Choroid plexus epithelial cell (primary cell): ENCODE measurements around the gene TMEM252.

ENCODE experiments used
- DNase-seq: peaks from one replicate; pipeline ENCODE4 v3.0.0-alpha.2; 2010; ENCODE audit warnings: low read depth
- H3K4me3 ChIP-seq: 2 replicates; pipeline ENCODE4 v1.5.1; 2011; ENCODE audit warnings: low read depth, mild to moderate bottlenecking, control low read depth, low read length, moderate library complexity
- CTCF ChIP-seq: conservative IDR thresholded peaks from 2 replicates; pipeline ENCODE4 v1.5.1; 2011; ENCODE audit warnings: low read depth, mild to moderate bottlenecking, control low read depth, inconsistent platforms, low read length, moderate library complexity

Gene TMEM252

GRCh38 chr9:68552700-68553476, 12.2 kb upstream of the TMEM252 start:
- H3K4me3 ChIP-seq, result no peak overlapping the region
- DNase-seq, result peak; percentile 95
- TF ChIP-seq CTCF, result no peak

- peak; percentile 79 for DNase-seq
- no peak for TF ChIP-seq CTCF
Observed at GRCh38 chr9:68551191-68551590, 10.5 kb upstream of the TMEM252 start.

GRCh38 chr9:68548241-68548640, 7.6 kb upstream of the TMEM252 start:
- no peak for TF ChIP-seq CTCF
- H3K4me3 ChIP-seq, result no peak overlapping the region
- DNase-seq, result no peak

More at GRCh38 chr9:68551191-68551590, 10.5 kb upstream of the TMEM252 start:
- no peak overlapping the region for H3K4me3 ChIP-seq

GRCh38 chr9:68547417-68547816, 6.7 kb upstream of the TMEM252 start:
- TF ChIP-seq CTCF, result no peak
- no peak for DNase-seq
- H3K4me3 ChIP-seq, result no peak overlapping the region

GRCh38 chr9:68546596-68547390, 6.1 kb upstream of the TMEM252 start:
- H3K4me3 ChIP-seq, result no peak overlapping the region
- TF ChIP-seq CTCF, result no peak
- DNase-seq, result peak; percentile 60

- no peak for TF ChIP-seq CTCF
- H3K4me3 ChIP-seq, result no peak overlapping the region
- no peak for DNase-seq
Observed at GRCh38 chr9:68545033-68545705, 4.5 kb upstream of the TMEM252 start.
